Body of pancreas (tissue), 4 donors: Measurements from ENCODE around the gene OPA3. TPM values are rescaled to one million over a fixed set of nuclear protein-coding genes. Genes with fewer than 3 reads are reported as not detected.

Experiments
- ATAC-seq: fragments of 150-250 bp; one replicate; pipeline ENCODE4 v1.9.1; 2016
- DNase-seq, 4 donors: peaks; one replicate each; pipeline ENCODE4 v3.0.0-alpha.2; 2019
- H3K27ac ChIP-seq, 4 donors: fragments of 200-600 bp; sonication (generic); 1 replicate in 3 of 4; 2 replicates in 1 of 4; pipeline versions ENCODE4 v1.5.1 to v1.6.1; 2016 to 2019; ENCODE audit warnings: mild to moderate bottlenecking in 1 of 4, mixed read lengths in 1 of 4, moderate library complexity in 1 of 4
- H3K27me3 ChIP-seq, 2 donors: fragments of 200-600 bp; sonication (generic); one replicate each; pipeline ENCODE4 v1.6.0; 2016; ENCODE audit warnings: mild to moderate bottlenecking in 1 of 2
- H3K36me3 ChIP-seq, 2 donors: fragments of 200-600 bp; sonication (generic); replicated peaks in 1 of 2; 2 replicates each; pipeline ENCODE4 v1.5.1; 2016; ENCODE audit warnings: low read depth in 2 of 2; ENCODE audit not compliant: insufficient read depth in 1 of 2
- H3K4me1 ChIP-seq: fragments of 200-600 bp; sonication (generic); one replicate; pipeline ENCODE4 v1.6.0; 2016
- H3K4me3 ChIP-seq, 2 donors: fragments of 200-600 bp; sonication (generic); 1 replicate in 1 of 2; 2 replicates in 1 of 2; pipeline ENCODE4 v1.5.1; 2016 to 2019
- H3K9me3 ChIP-seq, 3 donors: fragments of 200-600 bp; sonication (generic); 1 replicate in 2 of 3; 2 replicates in 1 of 3; pipeline ENCODE4 v1.5.1; 2016
- CTCF ChIP-seq, 7 experiments: fragments of 450-650 bp in 4 of 7; fragments of 200-600 bp in 3 of 7; sonication (generic) in 3 of 7; IDR thresholded peaks; one replicate each; pipeline ENCODE4 v1.5.1; 2016 to 2019; ENCODE audit warnings: antibody characterized with exemption in 7 of 7
- POLR2A ChIP-seq, 3 donors: fragments of 450-650 bp; IDR thresholded peaks; one replicate each; pipeline ENCODE4 v1.6.1; 2016; ENCODE audit warnings: antibody characterized with exemption in 3 of 3, mild to moderate bottlenecking in 2 of 3
- WGBS, 2 donors: methylation state at CpG; one replicate each; pipeline ENCODE4 v1.1.5; 2017; 5-methylcytosine and 5-hydroxymethylcytosine counted together
- intact Hi-C: fragments of 100-400 bp; cut with DNase I; formaldehyde crosslinking; loops from one replicate; pipeline ENCODE4 v1.15.1; 2023
- total RNA-seq, 2 donors: library from RNA; depleted of rRNA; stranded (reverse); fragments of >200 nt; gene quantifications; one replicate each; pipeline ENCODE4 v1.1.0, GENCODE V29; 2016

The OPA3 gene
- total RNA-seq, 2 donors from 2014 or later = 4.2 to 22.7 TPM

- peak; percentile 76 to 86 (median 82) for DNase-seq
- peaks cover 0 to 1% of the 10 kb centered on the region in 2 donors for H3K36me3 ChIP-seq
- H3K4me1 ChIP-seq = peaks cover 12% of the 10 kb centered on the region
- intact Hi-C loops = loop anchor here (5.0 kb wide), 1 partner anchor 35 kb away; no protein-coding TSS in a partner anchor
- peak; percentile 93 for ATAC-seq
- peak overlapping the region in 1 of 4 donors; percentile 9 for H3K27ac ChIP-seq
- H3K9me3 ChIP-seq = no peaks in the 10 kb centered on the region
- TF ChIP-seq CTCF (IDR thresholded peaks at IDR 0.05) = peak; percentile 77 to 97 (median 94)
- TF ChIP-seq POLR2A (IDR thresholded peaks at IDR 0.05) = no peak
- no peak overlapping the region for H3K4me3 ChIP-seq
- 13 to 26% methylated on average over 12 to 28 of the region's 28 CpGs for WGBS, 2 donors
- H3K27me3 ChIP-seq = peaks cover 0 to 3% of the 10 kb centered on the region in 2 donors
Measured at GRCh38 chr19:45607071-45608029, 22.7 kb upstream of the OPA3 start.

- Histone ChIP-seq H3K9me3 (no peaks in the 10 kb centered on the region), H3K36me3 (no peaks in the 10 kb centered on the region), H3K4me1 (peaks cover 16% of the 10 kb centered on the region), H3K4me3 (no peak within 1 kb of the TSS), H3K27me3 (peaks cover 0 to 43% of the 10 kb centered on the region in 2 donors), H3K27ac (peak within 1 kb of the TSS in 2 of 4 donors; percentile 36 to 44)
- 5 to 8% methylated on average over 22 to 49 of the region's 52 CpGs for WGBS, 2 donors
- intact Hi-C loops = no loop called here
- no peak for DNase-seq
- ATAC-seq = no peak
- TF ChIP-seq CTCF (IDR thresholded peaks at IDR 0.05) = no peak
- TF ChIP-seq POLR2A (IDR thresholded peaks at IDR 0.05) = no peak
Measured at GRCh38 chr19:45601524-45602374, 17.1 kb upstream of the OPA3 start, which contains the start of gene GPR4. GPR4 (minus strand) TSS chr19:45602212; CDS start chr19:45591866, 10,346 bp downstream.

GRCh38 chr19:45601115-45601514, 16.5 kb upstream of the OPA3 start:
- Histone ChIP-seq H3K27ac (peak overlapping the region in 1 of 4 donors; percentile 44), H3K9me3 (no peaks in the 10 kb centered on the region), H3K4me3 (no peak overlapping the region), H3K4me1 (peaks cover 16% of the 10 kb centered on the region), H3K27me3 (peaks cover 0 to 43% of the 10 kb centered on the region in 2 donors), H3K36me3 (no peaks in the 10 kb centered on the region)
- ATAC-seq (no peak), DNase-seq (no peak)
- no peak for TF ChIP-seq CTCF (IDR thresholded peaks at IDR 0.05)
- no peak for TF ChIP-seq POLR2A (IDR thresholded peaks at IDR 0.05)
- WGBS, 2 donors = 27 to 33% methylated on average over 10 of the region's 10 CpGs
- intact Hi-C loops = no loop called here

GRCh38 chr19:45600340-45600885, 15.8 kb upstream of the OPA3 start:
- H3K27ac ChIP-seq = peak overlapping the region in 1 of 4 donors; percentile 6
- H3K4me3 ChIP-seq = no peak overlapping the region
- H3K4me1 ChIP-seq = peaks cover 16% of the 10 kb centered on the region
- peaks cover 0 to 43% of the 10 kb centered on the region in 2 donors for H3K27me3 ChIP-seq
- H3K9me3 ChIP-seq = no peaks in the 10 kb centered on the region
- DNase-seq = no peak
- H3K36me3 ChIP-seq = no peaks in the 10 kb centered on the region
- no peak for TF ChIP-seq POLR2A (IDR thresholded peaks at IDR 0.05)
- 53 to 73% methylated on average over 5 of the region's 5 CpGs for WGBS, 2 donors
- intact Hi-C loops = no loop called here
- ATAC-seq = no peak
